ENCODE measurements around the gene FREY1. TPM values are rescaled to one million over a fixed set of nuclear protein-coding genes. Genes with fewer than 3 reads are reported as not detected.
A peak's percentile ranks its signal among the peaks of the same experiment; 100 is the strongest.
"Not testable (repeated sequence)": the region's sequence is repeated elsewhere in the genome, so short reads cannot be mapped to it uniquely, and the experiment has no call there.

Gene FREY1
- total RNA-seq, 1 donor from 2014 or later = not detected

- DNase-seq (ENCODE audit: missing footprints) = peak; percentile 72
- no peak for ATAC-seq
- intact Hi-C loops (cut with DNase I) = no loop called here
Measured at GRCh38 chr11:45900916-45901617, 6.0 kb downstream of the FREY1 start.

DNA sequence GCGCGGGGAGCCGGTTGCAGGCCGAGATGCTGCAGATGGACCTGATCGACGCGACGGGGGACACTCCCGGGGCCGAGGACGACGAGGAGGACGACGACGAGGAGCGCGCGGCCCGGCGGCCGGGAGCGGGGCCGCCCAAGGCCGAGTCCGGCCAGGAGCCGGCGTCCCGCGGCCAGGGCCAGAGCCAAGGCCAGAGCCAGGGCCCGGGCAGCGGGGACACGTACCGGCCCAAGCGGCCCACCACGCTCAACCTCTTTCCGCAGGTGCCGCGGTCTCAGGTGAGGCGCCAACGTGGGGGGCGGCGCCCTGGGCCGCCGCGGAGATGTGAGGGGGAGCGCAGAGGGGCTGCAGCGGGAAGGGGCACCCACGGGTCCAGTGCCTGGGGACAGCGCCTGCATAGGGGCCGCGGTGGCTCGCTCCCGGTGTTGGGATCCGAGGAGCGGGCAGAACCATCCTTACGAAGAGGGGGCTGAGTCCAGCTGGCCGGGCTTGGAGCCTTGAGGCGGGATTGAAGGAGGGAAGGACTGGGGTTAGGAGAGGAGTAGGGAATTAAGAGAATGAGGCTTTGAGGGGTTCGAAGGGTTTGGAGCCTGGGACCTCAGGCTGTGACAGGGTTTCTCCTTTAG is 6.8 kb downstream of the FREY1 start:
- DNase-seq (ENCODE audit: missing footprints) (peak; percentile 67), ATAC-seq (peak; percentile 6)
- intact Hi-C loops (cut with DNase I) = not testable (repeated sequence)

GRCh38 chr11:45899448-45900174 is 7.5 kb downstream of the FREY1 start:
- DNase-seq (ENCODE audit: missing footprints) = peak; percentile 93

DNA sequence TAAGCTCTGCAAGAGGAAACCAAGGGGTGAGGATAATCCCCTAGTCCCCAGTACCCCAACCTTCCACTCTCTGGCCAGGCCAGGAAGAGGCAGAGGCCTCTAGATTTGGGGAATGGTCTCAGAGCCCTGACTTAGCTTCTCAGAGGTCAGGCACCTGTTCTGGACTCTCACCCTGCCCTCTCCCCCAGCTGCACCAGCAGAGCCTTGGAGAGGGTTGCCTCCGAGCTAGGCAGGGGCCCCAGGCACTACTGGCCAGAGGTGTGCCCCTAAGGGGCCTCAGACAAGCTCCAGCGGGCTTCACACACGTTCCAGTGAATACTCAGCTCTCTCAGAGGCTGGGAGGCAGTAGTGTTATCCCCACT is 8.0 kb downstream of the FREY1 start:
- ATAC-seq = no peak
- intact Hi-C loops (cut with DNase I) = no loop called here
- no peak for DNase-seq (ENCODE audit: missing footprints)

More at GRCh38 chr11:45899448-45900174, 7.5 kb downstream of the FREY1 start:
- intact Hi-C loops (cut with DNase I) = no loop called here
- ATAC-seq = peak; percentile 89

DNA sequence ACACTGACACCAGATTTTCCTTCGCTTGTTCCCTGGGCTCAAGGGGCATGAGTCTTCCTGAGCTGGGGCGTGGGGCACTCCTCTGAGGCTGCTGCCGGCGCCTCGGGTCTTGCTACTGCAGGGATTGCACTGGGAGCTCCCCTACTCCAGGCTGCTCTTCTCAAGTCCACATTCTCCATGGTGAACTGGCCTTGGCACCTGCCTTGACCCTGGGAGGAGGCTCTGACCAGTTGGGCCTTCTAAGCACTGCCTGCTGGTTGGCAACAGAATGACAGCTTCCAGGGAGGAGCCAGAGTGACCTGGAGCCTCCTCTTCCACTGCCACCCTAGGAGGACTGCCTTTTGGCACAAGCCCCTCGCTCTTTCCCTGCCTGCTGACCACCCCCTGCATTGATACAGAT is 9.5 kb downstream of the FREY1 start:
- DNase-seq (ENCODE audit: missing footprints) (no peak), ATAC-seq (no peak)
- intact Hi-C loops (cut with DNase I) = no loop called here

- DNase-seq (ENCODE audit: missing footprints) (peak; percentile 50), ATAC-seq (no peak)
- intact Hi-C loops (cut with DNase I) = no loop called here
Measured at GRCh38 chr11:45896422-45896984, 10.6 kb downstream of the FREY1 start.

- DNase-seq (ENCODE audit: missing footprints) (peak; percentile 39), ATAC-seq (no peak)
- intact Hi-C loops (cut with DNase I) = no loop called here
Measured at GRCh38 chr11:45895553-45896259, 11.4 kb downstream of the FREY1 start.

GRCh38 chr11:45894555-45895247 is 12.4 kb downstream of the FREY1 start:
- DNase-seq (ENCODE audit: missing footprints) (peak; percentile 59), ATAC-seq (no peak)
- intact Hi-C loops (cut with DNase I) = no loop called here

DNA sequence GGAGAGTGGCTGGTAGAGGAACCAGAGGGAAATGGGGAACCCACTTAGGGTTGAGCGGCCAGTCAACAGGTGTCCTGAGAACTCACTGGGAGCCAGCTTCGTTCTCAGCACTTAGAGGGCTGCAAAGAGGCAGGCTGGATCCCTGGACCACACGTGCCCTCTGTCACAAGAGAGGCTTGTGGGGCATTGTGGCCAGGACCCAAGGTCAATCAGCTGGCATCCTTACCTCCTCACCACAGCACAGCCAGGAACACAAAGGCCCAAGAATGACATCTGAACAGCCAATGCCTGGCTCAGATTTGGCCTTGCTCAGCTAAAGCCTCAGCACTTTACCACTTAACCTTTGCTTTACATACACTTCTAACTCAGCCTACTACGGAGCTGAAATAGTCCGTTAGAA is 14.2 kb downstream of the FREY1 start:
- intact Hi-C loops (cut with DNase I) = no loop called here
- peak; percentile 30 for ATAC-seq
- peak; percentile 34 for DNase-seq (ENCODE audit: missing footprints)

- ATAC-seq (no peak), DNase-seq (ENCODE audit: missing footprints) (peak; percentile 55)
- intact Hi-C loops (cut with DNase I) = no loop called here
Measured at GRCh38 chr11:45890886-45891550, 16.1 kb downstream of the FREY1 start.

DNA sequence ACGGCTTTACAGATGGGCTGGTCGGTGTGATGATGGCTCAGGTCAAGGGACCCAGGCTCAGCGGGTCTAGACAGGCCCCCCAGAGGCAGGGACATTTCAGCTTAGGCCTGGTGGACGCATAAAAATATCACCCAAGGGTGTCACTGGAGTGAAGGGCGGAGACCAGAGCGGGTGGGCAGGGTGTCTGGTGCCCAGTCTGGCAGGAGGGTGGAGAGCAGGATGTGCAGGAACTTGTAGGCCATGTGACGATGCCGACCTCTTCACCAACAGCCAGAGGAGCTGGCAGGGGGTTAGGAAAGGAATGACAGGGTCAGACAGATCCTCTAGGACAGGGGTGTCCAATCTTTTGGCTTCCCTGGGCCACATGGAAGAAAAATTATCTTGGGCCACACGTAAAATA is 17.1 kb downstream of the FREY1 start:
- intact Hi-C loops (cut with DNase I) = no loop called here
- no peak for ATAC-seq
- DNase-seq (ENCODE audit: missing footprints) = no peak

DNA sequence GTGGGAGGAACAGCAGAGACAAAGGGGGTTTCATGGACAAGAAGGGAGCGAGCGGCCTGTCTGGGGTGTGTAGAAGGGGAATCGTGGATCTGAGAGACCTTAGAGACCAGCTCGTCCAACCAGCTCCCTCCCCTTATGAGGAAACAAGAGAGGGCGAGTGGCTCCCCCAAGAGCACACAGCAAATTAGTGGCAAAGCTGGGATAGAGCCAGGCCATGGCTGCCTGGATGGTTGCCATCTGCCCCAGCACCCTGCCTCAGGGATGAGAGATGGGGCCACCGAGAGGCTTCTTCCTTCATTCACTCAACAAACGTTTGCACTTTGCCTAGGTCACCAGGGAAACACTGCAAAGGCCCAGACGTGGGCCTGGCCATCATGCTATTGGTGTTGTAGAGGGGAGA is 17.5 kb downstream of the FREY1 start:
- no peak for ATAC-seq
- DNase-seq (ENCODE audit: missing footprints) = peak; percentile 37
- intact Hi-C loops (cut with DNase I) = no loop called here

DNA sequence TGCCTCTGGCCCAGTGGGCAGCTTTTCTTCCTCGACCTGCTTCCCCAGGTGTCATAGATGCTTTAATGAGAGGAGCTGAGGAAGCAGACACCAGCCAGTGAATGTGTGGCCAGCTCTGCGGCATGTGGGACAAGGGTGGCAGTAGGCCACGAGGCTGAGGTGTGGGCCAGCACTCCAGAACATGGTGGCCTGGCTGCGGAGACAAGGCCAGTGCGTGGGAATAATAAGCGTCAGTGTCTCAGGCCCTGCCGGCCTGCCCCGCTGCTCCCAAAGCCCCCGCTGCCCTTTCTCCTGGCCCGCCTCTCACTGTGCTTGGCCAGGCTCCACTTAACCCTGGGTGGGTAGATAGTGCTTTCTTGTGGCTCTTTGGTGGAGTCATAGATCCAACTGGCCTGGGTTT is 19.5 kb downstream of the FREY1 start:
- no peak for ATAC-seq
- intact Hi-C loops (cut with DNase I) = no loop called here
- DNase-seq (ENCODE audit: missing footprints) = peak; percentile 27

DNA sequence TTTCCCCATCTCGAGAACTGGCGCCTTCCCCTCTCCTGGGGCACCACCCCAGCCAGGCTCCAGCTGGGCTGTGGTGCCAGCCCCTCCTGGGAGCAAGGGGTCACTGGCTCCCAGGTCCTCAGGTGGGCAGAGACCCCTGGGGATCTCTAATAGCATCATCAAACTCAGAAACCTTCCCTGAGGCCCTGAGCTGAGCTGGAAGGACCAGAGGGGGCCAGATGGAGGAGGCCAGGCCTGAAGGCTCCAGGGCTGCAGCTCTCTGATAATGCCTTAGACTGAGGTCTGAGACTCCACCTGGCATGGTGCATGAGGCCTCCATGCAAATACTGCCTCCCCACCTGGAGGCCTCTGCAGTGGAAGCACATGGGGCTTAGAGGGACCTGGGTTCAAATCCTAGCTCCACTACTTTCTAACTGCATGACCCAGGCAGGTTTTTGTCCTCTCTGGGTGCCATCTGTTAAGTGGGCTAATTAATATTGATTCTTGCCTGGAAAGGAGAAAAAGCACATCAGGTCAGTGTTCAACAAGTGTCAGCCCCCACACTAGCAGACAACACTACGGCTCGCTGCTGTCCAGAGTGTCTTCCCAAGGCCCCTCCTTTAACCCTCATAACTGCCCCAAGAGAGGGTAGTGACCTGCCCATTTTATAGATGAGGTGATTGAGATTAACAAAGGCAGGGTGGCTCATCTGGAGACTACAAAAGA is 20.1 kb downstream of the FREY1 start:
- DNase-seq (ENCODE audit: missing footprints) = peak; percentile 11
- intact Hi-C loops (cut with DNase I) = no loop called here
- no peak for ATAC-seq

DNA sequence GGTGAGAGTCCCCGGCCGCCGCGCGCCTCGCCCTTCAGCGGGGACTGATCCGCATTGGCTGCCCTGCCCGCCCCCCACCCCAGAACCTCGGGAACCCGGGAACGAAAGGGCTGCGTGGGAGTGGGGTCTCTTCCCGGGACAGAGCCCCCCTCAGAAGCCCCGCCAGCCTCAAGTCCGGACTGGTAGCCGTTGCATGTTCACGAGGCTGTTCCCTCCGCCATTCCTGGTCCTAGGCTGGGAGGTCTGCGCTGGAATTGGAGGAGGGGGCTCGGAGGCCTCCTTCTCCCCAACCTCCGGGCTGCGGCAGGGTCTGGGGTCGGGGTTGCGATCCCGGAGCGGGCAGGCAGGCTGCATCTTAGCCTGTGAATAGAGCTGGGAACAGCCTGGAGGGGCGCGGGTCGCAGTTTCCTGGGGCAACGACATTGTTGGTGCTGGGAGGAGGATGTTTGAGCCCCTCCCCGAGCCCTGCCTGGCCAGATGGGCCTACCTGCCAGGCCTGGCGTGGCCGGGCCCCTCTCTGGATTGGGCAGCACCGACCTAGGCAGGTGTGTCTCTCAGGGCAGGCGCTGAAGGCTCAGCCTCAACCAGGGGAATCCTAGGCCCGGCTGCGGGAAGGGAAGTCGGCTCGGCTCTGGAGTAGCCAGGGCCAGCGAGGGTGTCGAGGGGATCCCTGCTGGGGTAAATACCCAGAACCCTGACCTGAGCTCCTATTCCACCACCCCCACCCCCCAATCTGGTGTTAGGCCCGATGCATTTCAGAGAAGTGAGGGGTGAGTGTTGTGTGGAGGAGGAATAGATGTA is 20.9 kb downstream of the FREY1 start:
- intact Hi-C loops (cut with DNase I) = no loop called here
- DNase-seq (ENCODE audit: missing footprints) (peak; percentile 39), ATAC-seq (no peak)

- peak; percentile 69 for ATAC-seq
- DNase-seq (ENCODE audit: missing footprints) = peak; percentile 73
- intact Hi-C loops (cut with DNase I) = no loop called here
Measured at GRCh38 chr11:45885274-45885920, 21.7 kb downstream of the FREY1 start, which contains the start of gene MAPK8IP1. TSS of gene MAPK8IP1 (plus strand) at chr11:45885651. CDS start at chr11:45885821, 170 bp downstream.

Measured in Right ventricle myocardium inferior (tissue), 1 donor.